Stimulated activated CD4-positive, alpha-beta T cell treated with anti-CD3 and anti-CD28 coated beads, Interleukin-1b, Interleukin-23, amount 100 ng/mL, for 24 hours (primary cell): ENCODE measurements around the gene ERVMER34-1.

Source experiments
- DNase-seq, 4 experiments: peaks; one replicate each; pipeline ENCODE4 v3.0.0-alpha.2; 2020; ENCODE audit warnings: low read depth in 4 of 4, low spot score in 1 of 4

The ERVMER34-1 gene

GRCh38 chr4:52721968-52722815 lies 29.0 kb downstream of the ERVMER34-1 start:
- peak; percentile 63 to 83 (median 74) for DNase-seq

- no peak for DNase-seq
These were observed 33.1 kb downstream of the ERVMER34-1 start for GRCh38 chr4:52718123-52718522.

- no peak for DNase-seq
These were observed 34.7 kb downstream of the ERVMER34-1 start for GRCh38 chr4:52716364-52717151.

GRCh38 chr4:52715914-52716313 lies 35.3 kb downstream of the ERVMER34-1 start:
- DNase-seq, result no peak

GRCh38 chr4:52715255-52715897 lies 35.8 kb downstream of the ERVMER34-1 start:
- DNase-seq, result no peak

GRCh38 chr4:52714597-52715254 lies 36.5 kb downstream of the ERVMER34-1 start:
- no peak for DNase-seq

- no peak for DNase-seq
These were observed 37.7 kb downstream of the ERVMER34-1 start for GRCh38 chr4:52713456-52713937.

GRCh38 chr4:52712251-52713130 lies 38.7 kb downstream of the ERVMER34-1 start:
- peak; percentile 90 to 98 (median 96) for DNase-seq

- no peak for DNase-seq
These were observed 39.4 kb downstream of the ERVMER34-1 start for GRCh38 chr4:52711834-52712250.

GRCh38 chr4:52711272-52711671 lies 40.0 kb downstream of the ERVMER34-1 start:
- no peak for DNase-seq

- DNase-seq, result no peak
These were observed 42.1 kb downstream of the ERVMER34-1 start for GRCh38 chr4:52709155-52709554.

- DNase-seq, result no peak
These were observed 46.6 kb downstream of the ERVMER34-1 start for GRCh38 chr4:52704661-52705060.

- DNase-seq, result no peak
These were observed 47.1 kb downstream of the ERVMER34-1 start for GRCh38 chr4:52704133-52704532.

- no peak for DNase-seq
These were observed 50.0 kb downstream of the ERVMER34-1 start for GRCh38 chr4:52701207-52701606.

- no peak for DNase-seq
These were observed 56.3 kb downstream of the ERVMER34-1 start for GRCh38 chr4:52694936-52695335.

- no peak for DNase-seq
These were observed 57.7 kb downstream of the ERVMER34-1 start for GRCh38 chr4:52693492-52693891.
